Progenitor cell of endocrine pancreas (in vitro differentiated cells): Measurements from ENCODE around the gene C9orf72. TPM values are rescaled to one million over a fixed set of nuclear protein-coding genes. Genes with fewer than 3 reads are reported as not detected.

Source experiments
- DNase-seq: peaks from one replicate; pipeline ENCODE4 v3.0.0; 2021; ENCODE audit warnings: low spot score; ENCODE audit not compliant: unreplicated experiment
- H3K27ac Mint-ChIP-seq: 2 replicates; pipeline ENCODE4 v1.8.0; 2021; ENCODE audit warnings: mild to moderate bottlenecking, moderate library complexity, mixed read lengths
- H3K27me3 Mint-ChIP-seq: 2 replicates; pipeline ENCODE4 v1.8.0; 2021; ENCODE audit warnings: mixed read lengths
- H3K36me3 Mint-ChIP-seq: 2 replicates; pipeline ENCODE4 v1.8.0; 2022; ENCODE audit warnings: mixed read lengths; ENCODE audit not compliant: insufficient read depth
- H3K4me1 Mint-ChIP-seq: 2 replicates; pipeline ENCODE4 v1.8.0; 2021; ENCODE audit warnings: low read depth, mixed read lengths
- H3K4me3 Mint-ChIP-seq: 2 replicates; pipeline ENCODE4 v1.8.0; 2021; ENCODE audit warnings: low read depth, mild to moderate bottlenecking, moderate library complexity, mixed read lengths
- H3K9me3 Mint-ChIP-seq: 2 replicates; pipeline ENCODE4 v1.8.0; 2021; ENCODE audit warnings: low read depth, mixed read lengths
- CTCF ChIP-seq: fragments of 200-600 bp; sonication (generic); IDR thresholded peaks from one replicate; pipeline ENCODE4 v1.5.0; 2021; ENCODE audit warnings: antibody characterized with exemption, mild to moderate bottlenecking; ENCODE audit not compliant: unreplicated experiment
- total RNA-seq: library from RNA; stranded (reverse); gene quantifications from 2 replicates; pipeline ENCODE4 v1.2.1, GENCODE V29; 2021

C9orf72 gene
- total RNA-seq, 1 donor from 2014 or later = 18.6 TPM

GRCh38 chr9:27581826-27582225 is 8.5 kb upstream of the C9orf72 start:
- DNase-seq = no peak
- Mint-ChIP-seq H3K4me1 (no peaks in the 10 kb centered on the region), H3K27me3 (no peaks in the 10 kb centered on the region), H3K36me3 (peaks cover 2% of the 10 kb centered on the region), H3K4me3 (no peak overlapping the region), H3K9me3 (peaks cover 9% of the 10 kb centered on the region), H3K27ac (no peak overlapping the region)
- TF ChIP-seq CTCF = no peak

GRCh38 chr9:27573634-27574590 is 631 bp upstream of the C9orf72 start:
- Mint-ChIP-seq H3K27me3 (no peaks in the 10 kb centered on the region), H3K27ac (peak overlapping the region; percentile 100), H3K4me1 (peaks cover 15% of the 10 kb centered on the region), H3K4me3 (peak overlapping the region; percentile 98), H3K9me3 (peaks cover 9% of the 10 kb centered on the region), H3K36me3 (peaks cover 2% of the 10 kb centered on the region)
- TF ChIP-seq CTCF = no peak
- peak; percentile 80 for DNase-seq

- H3K27ac Mint-ChIP-seq = peak overlapping the region; percentile 95
- no peaks in the 10 kb centered on the region for H3K36me3 Mint-ChIP-seq
- no peak for TF ChIP-seq CTCF
- H3K4me1 Mint-ChIP-seq = peaks cover 16% of the 10 kb centered on the region
- H3K27me3 Mint-ChIP-seq = no peaks in the 10 kb centered on the region
- DNase-seq = no peak
- H3K4me3 Mint-ChIP-seq = peak overlapping the region; percentile 98
- no peaks in the 10 kb centered on the region for H3K9me3 Mint-ChIP-seq
Observed at GRCh38 chr9:27572566-27572917, 739 bp downstream of the C9orf72 start.

GRCh38 chr9:27572061-27572460 is 1.2 kb downstream of the C9orf72 start:
- Mint-ChIP-seq H3K27me3 (no peaks in the 10 kb centered on the region), H3K4me1 (peaks cover 17% of the 10 kb centered on the region), H3K36me3 (no peaks in the 10 kb centered on the region), H3K9me3 (no peaks in the 10 kb centered on the region), H3K4me3 (peak overlapping the region; percentile 98), H3K27ac (peak overlapping the region; percentile 95)
- no peak for DNase-seq
- no peak for TF ChIP-seq CTCF

- H3K36me3 Mint-ChIP-seq = peaks cover 4% of the 10 kb centered on the region
Observed at GRCh38 chr9:27571011-27571410, 2.3 kb downstream of the C9orf72 start.

More at GRCh38 chr9:27571011-27571410, 2.3 kb downstream of the C9orf72 start:
- Mint-ChIP-seq H3K27ac (no peak overlapping the region), H3K9me3 (no peaks in the 10 kb centered on the region), H3K27me3 (no peaks in the 10 kb centered on the region), H3K4me1 (peaks cover 17% of the 10 kb centered on the region), H3K4me3 (no peak overlapping the region)
- no peak for DNase-seq
- no peak for TF ChIP-seq CTCF
